Nucleus accumbens (tissue), 56 donors: Measurements from ENCODE around the gene PANK3.
"Not testable (repeated sequence)": the region's sequence is repeated elsewhere in the genome, so short reads cannot be mapped to it uniquely, and the experiment has no call there.

Experiments
- DNase-seq, 56 donors: peaks; one replicate each; lab custom pipeline; 2025; lab: John Stamatoyannopoulos, UW

Gene PANK3

GRCh38 chr5:168557389-168557788, 21.8 kb downstream of the PANK3 start:
- no peak for DNase-seq

GRCh38 chr5:168553377-168554130, 25.6 kb downstream of the PANK3 start:
- no peak for DNase-seq

DNA sequence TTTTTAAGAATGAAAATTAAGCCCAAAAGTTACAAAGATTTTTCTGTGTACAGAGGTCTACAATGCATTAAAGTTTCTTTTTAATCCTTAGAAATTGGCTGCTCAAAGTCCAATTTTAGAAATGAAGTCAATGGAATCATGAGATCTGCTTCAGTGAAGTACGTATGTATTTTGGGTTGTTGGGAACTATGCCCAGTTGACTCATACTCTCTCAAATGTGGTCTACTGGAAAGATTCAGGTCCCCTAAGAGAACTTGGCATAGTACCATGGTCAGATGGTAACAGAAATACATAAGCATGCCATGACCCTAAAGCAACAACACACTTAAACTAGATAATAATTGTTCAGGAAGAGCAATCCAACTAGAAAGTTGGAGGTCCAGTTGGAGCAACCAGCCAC, 27.0 kb downstream of the PANK3 start:
- no peak for DNase-seq

DNA sequence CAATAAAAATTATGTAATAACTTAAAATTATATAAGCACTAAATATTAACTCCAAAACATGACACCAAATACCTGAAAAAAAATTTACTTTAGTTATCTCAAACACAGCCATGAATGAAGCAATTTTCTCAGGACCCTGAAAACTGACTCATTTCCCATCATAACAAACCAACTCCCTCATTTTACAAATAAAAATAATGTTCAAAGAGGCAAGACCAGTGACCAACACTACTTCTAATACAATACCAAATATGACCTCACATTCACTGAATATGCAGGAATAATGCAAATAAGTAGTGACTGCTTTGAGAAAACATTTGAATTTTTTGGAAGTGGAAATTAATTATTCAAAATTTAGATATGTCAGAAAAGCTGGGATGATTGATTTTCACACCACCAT, 28.5 kb downstream of the PANK3 start:
- no peak for DNase-seq

DNA sequence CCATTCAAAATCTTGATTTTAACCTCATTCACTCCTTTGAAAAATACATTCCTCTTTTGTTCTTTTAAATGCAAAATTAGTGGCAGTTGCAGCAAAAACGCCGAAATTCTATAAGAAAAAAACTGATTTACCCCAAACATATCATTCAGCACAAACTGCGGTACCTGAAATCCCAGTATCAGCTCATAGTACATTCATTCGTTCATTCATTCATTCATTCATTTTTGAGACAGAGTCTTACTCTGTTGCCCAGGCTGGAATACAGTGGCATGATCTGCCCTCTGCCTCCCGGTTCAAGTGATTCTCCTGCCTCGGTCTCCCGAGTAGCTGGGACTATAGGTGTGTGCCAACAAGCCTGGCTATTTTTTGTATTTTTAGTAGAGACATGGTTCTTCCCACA, 29.6 kb downstream of the PANK3 start:
- DNase-seq, result no peak

GRCh38 chr5:168537176-168537575, 42.0 kb downstream of the PANK3 start:
- no peak for DNase-seq

DNA sequence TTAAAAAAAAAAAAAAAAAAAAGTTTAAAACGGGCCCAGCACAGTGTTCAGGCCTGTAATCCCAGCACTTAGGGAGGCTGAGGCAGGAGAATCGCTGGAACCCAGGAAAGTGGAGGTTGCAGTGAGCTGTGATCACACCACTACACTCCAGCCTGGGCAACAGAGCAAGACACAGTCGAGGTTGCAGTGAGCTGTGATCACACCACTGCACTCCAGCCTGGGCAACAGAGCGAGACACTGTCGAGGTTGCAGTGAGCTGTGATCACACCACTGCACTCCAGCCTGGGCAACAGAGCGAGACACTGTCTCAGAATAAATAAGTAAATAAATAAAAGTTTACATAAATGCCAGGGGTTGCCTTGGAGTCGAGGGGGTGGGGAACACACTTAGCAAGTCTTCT, 44.8 kb downstream of the PANK3 start:
- DNase-seq, result not testable (repeated sequence)

- peak in 2 of 56 donors; percentile 10 to 14 for DNase-seq
Measured at GRCh38 chr5:168531987-168532864, 46.9 kb downstream of the PANK3 start.

GRCh38 chr5:168531191-168531590, 48.0 kb downstream of the PANK3 start:
- DNase-seq, result no peak

DNA sequence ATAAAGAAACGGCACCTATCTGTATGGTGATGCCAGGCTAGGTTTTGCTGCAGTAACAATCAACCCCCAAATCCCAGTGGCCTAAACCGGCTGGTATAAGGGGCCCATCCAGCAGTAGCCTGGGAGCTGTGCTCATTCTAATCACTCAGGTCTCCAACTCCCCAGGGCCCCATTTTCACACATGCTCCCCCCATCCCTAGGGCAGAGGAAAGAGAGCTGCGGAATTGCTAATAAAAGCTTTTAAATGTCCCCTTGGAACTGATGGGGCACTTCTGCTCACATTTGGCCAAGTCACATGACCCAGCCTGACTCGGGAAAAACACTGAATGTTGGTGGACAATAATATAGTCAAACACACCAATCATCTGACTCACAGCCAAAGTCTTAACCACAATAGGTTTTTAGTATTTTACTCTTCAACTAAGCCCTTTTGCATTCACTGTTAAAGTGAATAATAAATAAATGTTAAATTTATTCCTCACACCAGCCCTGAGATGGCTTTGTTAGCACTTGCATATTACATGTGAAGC, 48.5 kb downstream of the PANK3 start:
- no peak for DNase-seq

GRCh38 chr5:168529374-168530234, 49.6 kb downstream of the PANK3 start:
- DNase-seq, result peak in 2 of 56 donors; percentile 4 to 80

DNA sequence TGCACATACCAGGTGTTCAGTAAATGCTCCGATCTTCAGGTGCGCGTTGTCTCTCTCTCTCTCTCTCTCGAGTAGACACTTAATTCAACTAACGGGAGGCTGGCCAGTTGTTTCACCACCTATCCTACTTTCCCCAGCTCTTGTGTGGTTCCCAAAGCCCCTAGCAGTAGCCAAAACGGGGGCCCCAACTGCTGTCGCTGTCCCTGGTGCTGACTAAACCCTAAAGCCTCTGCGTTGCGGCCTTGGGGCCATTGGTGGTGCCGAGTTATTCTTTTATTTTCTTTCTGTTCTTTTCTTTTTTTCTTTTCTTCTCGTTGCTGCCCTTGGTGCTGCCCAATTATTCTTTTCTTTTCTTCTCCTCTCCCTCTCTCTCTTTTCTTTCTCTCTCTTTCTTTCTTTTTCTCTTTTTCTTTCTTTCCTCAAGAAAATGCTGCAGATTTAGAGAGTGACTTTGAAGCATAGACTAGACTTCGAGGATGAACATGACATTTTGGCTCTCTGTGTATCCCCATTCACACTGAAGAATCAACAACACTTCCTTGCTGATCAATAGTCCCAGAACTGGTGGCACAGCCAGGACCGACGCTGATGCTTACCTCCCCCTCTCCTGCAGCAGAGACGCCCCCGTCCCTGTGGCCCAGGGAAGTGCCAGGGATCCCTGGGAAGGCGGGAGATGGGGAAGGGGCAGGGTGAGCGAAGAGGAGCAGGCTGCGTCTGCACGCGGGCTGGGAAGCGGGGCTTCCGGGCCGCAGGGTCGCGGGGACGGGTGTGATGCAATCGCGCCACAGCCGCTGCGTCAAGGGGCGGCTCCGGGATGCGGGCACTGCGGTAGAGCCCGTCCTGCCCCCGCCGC, 50.4 kb downstream of the PANK3 start, which contains the start of gene FBLL1:
Gene FBLL1 (plus strand): TSS at position 785 of the 853 bp plus-strand sequence. CDS start 200 bp downstream, outside the sequence.
- DNase-seq, result peak in 28 of 56 donors; percentile 9 to 80 (median 25)

- DNase-seq, result no peak
Measured at GRCh38 chr5:168527756-168528295, 51.3 kb downstream of the PANK3 start.

GRCh38 chr5:168525856-168526255, 53.3 kb downstream of the PANK3 start:
- no peak for DNase-seq

GRCh38 chr5:168513861-168514428, 65.2 kb downstream of the PANK3 start:
- no peak for DNase-seq

DNA sequence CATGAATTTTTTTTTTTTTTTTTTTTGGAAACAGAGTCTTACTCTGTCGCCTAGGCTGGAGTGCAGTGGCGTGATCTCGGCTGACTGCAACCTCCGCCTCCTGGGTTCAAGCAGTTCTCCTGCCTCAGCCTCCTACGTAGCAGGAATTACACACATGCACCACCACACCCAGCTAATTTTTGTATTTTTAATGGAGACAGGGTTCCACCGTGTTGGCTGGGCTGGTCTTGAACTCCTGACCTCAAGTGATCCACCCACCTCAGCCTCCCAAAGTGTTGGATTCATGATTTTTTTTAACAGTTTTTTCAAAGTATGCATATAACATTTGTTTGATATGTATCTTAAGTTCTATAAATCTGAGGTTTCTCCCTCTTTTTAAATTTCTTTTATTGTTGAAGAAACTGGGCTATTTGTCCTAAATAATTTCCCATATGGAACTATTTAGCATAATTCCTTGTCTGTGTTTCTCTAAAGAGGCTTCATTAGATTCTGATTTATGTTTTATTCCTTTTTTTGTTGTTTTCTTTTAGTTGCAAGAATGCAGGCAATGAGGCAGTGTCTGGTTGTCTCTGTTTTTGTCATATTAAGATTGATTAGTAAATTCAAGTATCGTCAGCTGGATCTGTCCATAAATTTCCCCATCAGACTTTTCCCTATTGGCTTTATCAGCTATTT, 76.5 kb downstream of the PANK3 start:
- no peak for DNase-seq
